AG04449 (cell line): ENCODE measurements around the gene GMPPA.

Source experiments
- CTCF ChIA-PET: fragments of 350-600 bp; formaldehyde crosslinking; extraction: SDS; loops from one replicate; lab custom pipeline; 2021; ENCODE audit warnings: antibody characterized with exemption; lab: Yijun Ruan, JAX
- POLR2A ChIA-PET: fragments of 400-600, 350-600 bp; formaldehyde crosslinking; extraction: SDS; loops from one replicate; lab custom pipeline; 2020; ENCODE audit warnings: antibody characterized with exemption, inconsistent platforms; lab: Yijun Ruan, JAX
- DNase-seq: peaks from one replicate; pipeline ENCODE4 v3.0.0-alpha.2; 2010; ENCODE audit warnings: low read depth, low spot score
- H3K4me3 ChIP-seq: 2 replicates; pipeline ENCODE4 v1.5.1; 2011; ENCODE audit warnings: low read depth, mild to moderate bottlenecking, control low read depth, low read length
- CTCF ChIP-seq: IDR thresholded peaks from one replicate; pipeline ENCODE4 v1.5.1; 2011; ENCODE audit warnings: mild to moderate bottlenecking, moderate library complexity, low read length, control low read depth, inconsistent platforms; ENCODE audit not compliant: insufficient read depth; ENCODE audit errors: missing control alignments

The GMPPA gene

GRCh38 chr2:219537657-219538488, 39.2 kb downstream of the GMPPA start:
- DNase-seq: no peak
- TF ChIP-seq CTCF: no peak
- ChIA-PET CTCF (interaction anchor here (1.1 to 10.5 kb wide), 12 partner anchors 12 to 158 kb away, joined by 3 to 206 read pairs (median 10); a partner anchor contains a TSS), POLR2A (no interaction called here)
- H3K4me3 ChIP-seq: no peak overlapping the region

DNA sequence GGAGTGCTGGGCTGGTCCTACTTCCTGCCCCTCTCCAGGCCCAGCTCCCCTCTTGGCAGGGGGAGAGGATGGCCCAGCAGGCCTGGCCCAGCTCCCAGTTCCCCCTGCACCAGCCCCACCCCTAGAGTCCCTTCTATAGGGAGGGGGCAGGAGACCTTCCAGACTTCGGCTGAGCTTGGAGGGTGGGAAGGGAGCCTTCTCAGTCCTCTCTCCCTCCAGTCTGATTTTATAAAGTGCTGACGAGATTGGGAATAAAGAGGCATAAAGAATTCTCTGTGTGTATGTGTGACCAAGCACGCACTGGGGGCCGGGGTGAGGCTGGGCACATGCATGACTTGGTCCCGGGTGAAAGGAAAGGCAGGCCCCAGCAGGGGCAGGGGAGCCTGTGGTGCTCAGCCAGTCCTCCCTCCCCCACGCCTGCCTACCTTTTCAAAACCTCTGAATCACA, 39.8 kb downstream of the GMPPA start:
- H3K4me3 ChIP-seq: no peak overlapping the region
- CTCF ChIA-PET: interaction anchor here (1.1 to 10.5 kb wide), 10 partner anchors 12 to 151 kb away, joined by 3 to 206 read pairs (median 12); a partner anchor contains a TSS
- no peak for DNase-seq
- POLR2A ChIA-PET: no interaction called here
- TF ChIP-seq CTCF: no peak

DNA sequence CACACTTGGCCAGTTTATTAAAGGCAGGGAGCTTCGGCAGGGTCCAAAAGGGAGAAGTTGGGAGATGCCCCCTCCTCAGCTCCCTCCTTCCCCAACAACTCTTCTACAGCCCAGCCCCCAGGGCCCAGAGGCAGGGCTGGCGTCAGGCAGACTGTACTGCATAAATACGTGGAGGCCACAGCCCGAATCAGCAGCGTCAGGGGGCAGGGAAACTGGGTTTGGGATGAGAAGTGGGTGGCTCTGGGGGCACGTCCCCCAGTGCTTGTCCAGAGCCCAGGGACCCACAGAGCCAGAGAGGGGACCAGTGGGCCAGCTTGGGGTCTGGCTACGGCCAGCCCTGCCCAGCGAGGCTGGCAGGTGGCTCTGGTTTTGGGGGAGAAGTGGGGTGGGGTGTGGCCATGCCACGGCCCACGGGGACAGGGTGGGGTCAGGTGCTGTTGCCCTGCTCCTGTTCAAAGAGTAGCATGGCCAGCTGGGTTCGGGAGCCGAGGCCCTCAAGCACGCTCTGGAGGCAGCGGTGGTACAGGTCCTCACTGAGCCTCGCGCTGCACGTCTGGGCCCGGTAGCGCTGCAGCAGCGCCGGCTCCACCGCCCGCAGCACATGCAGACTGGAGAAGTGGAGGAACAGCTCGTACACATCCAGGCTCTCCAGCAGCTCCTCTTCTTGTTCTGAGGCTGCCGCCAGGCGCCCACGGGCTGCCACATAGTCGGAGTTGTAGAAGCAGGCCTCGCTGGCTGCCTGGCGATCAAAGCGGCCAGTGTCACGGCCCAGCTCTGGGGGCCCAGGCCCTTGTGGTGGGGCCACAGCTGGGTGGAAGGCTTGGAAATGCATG, 40.5 kb downstream of the GMPPA start:
- CTCF ChIA-PET: interaction anchor here (1.1 to 10.5 kb wide), 8 partner anchors 13 to 151 kb away, joined by 3 to 206 read pairs (median 38); a partner anchor contains a TSS
- H3K4me3 ChIP-seq: no peak overlapping the region
- no peak for TF ChIP-seq CTCF
- DNase-seq: no peak
- POLR2A ChIA-PET: interaction anchor here (0.6 kb wide), 1 partner anchor 63 kb away, joined by 3 read pairs; no protein-coding TSS in a partner anchor

- H3K4me3 ChIP-seq: no peak overlapping the region
- no peak for DNase-seq
- no peak for TF ChIP-seq CTCF
- CTCF ChIA-PET: interaction anchor here (0.9 to 10.5 kb wide), 19 partner anchors 7 to 197 kb away, joined by 3 to 206 read pairs (median 6); partner anchors contain the start of gene GMPPA
- POLR2A ChIA-PET: interaction anchor here (1.1 kb wide), 1 partner anchor 149 kb away, joined by 3 read pairs; no protein-coding TSS in a partner anchor
Observed at GRCh38 chr2:219539926-219540678, 41.4 kb downstream of the GMPPA start.

- no peak overlapping the region for H3K4me3 ChIP-seq
- ChIA-PET POLR2A (interaction anchor here (1.1 kb wide), 1 partner anchor 148 kb away, joined by 3 read pairs; no protein-coding TSS in a partner anchor), CTCF (interaction anchor here (0.6 to 10.5 kb wide), 51 partner anchors 8 to 196 kb away, joined by 3 to 206 read pairs (median 4); partner anchors contain the start of genes GMPPA and STK11IP)
- no peak for DNase-seq
- no peak for TF ChIP-seq CTCF
Observed at GRCh38 chr2:219540784-219541504, 42.3 kb downstream of the GMPPA start.
